MCF 10A (cell line): ENCODE data around the gene CD247. TPM values are rescaled to one million over a fixed set of nuclear protein-coding genes. Genes with fewer than 3 reads are reported as not detected.
A peak's percentile ranks its signal among the peaks of the same experiment; 100 is the strongest.

Experiments used
- BruUV-seq: library from RNA; stranded (reverse); fragments of 400-500 nt; replicated peaks from 2 replicates; lab custom pipeline; 2021; lab: Mats Ljungman, UMichigan
- CTCF ChIA-PET: fragments of 300-600 bp; sonication (Branson Sonifier 250); formaldehyde crosslinking; extraction: SDS; loops from one replicate; lab custom pipeline; 2021; ENCODE audit warnings: antibody characterized with exemption, inconsistent platforms; lab: Yijun Ruan, JAX
- POLR2A ChIA-PET: fragments of 300-600, 350-650 bp; sonication (Branson Sonifier 250); formaldehyde crosslinking; extraction: SDS; loops from one replicate; lab custom pipeline; 2020; ENCODE audit warnings: antibody characterized with exemption, inconsistent platforms; lab: Yijun Ruan, JAX
- DNase-seq: peaks from one replicate; pipeline ENCODE4 v3.0.0-alpha.2; 2018; ENCODE audit not compliant: unreplicated experiment
- H3K27ac Mint-ChIP-seq: one replicate; pipeline ENCODE4 v1.8.0; 2022; ENCODE audit warnings: mild to moderate bottlenecking, low read depth, mixed read lengths; ENCODE audit not compliant: unreplicated experiment
- H3K27me3 Mint-ChIP-seq: one replicate; pipeline ENCODE4 v1.8.0; 2022; ENCODE audit warnings: mixed read lengths; ENCODE audit not compliant: insufficient read depth, unreplicated experiment
- H3K36me3 Mint-ChIP-seq: one replicate; pipeline ENCODE4 v1.8.0; 2022; ENCODE audit warnings: mild to moderate bottlenecking, moderate library complexity, mixed read lengths; ENCODE audit not compliant: insufficient read depth, unreplicated experiment
- H3K4me1 Mint-ChIP-seq: one replicate; pipeline ENCODE4 v1.8.0; 2022; ENCODE audit warnings: mixed read lengths; ENCODE audit not compliant: insufficient read depth, unreplicated experiment
- H3K4me3 Mint-ChIP-seq: one replicate; pipeline ENCODE4 v1.8.0; 2022; ENCODE audit warnings: mild to moderate bottlenecking, moderate library complexity, mixed read lengths; ENCODE audit not compliant: unreplicated experiment
- H3K9me3 Mint-ChIP-seq: one replicate; pipeline ENCODE4 v1.8.0; 2022; ENCODE audit warnings: mixed read lengths; ENCODE audit not compliant: unreplicated experiment
- intact Hi-C: fragments of 100-400 bp; cut with micrococcal nuclease; formaldehyde crosslinking; loops from 2 replicates; pipeline ENCODE4 v1.14.1; 2022
- total RNA-seq: library from RNA; stranded (reverse); gene quantifications from 2 replicates; pipeline ENCODE4 v1.2.3, GENCODE V29; 2022
- TF ChIP-seq, protein P1 (sequence below): fragments of 200-600 bp; IDR thresholded peaks from one replicate; pipeline ENCODE4 v1.8.0; 2022; ENCODE audit warnings: antibody characterized with exemption, mild to moderate bottlenecking; ENCODE audit not compliant: unreplicated experiment

The CD247 gene
- total RNA-seq, 1 experiment from 2014 or later: not detected

DNA sequence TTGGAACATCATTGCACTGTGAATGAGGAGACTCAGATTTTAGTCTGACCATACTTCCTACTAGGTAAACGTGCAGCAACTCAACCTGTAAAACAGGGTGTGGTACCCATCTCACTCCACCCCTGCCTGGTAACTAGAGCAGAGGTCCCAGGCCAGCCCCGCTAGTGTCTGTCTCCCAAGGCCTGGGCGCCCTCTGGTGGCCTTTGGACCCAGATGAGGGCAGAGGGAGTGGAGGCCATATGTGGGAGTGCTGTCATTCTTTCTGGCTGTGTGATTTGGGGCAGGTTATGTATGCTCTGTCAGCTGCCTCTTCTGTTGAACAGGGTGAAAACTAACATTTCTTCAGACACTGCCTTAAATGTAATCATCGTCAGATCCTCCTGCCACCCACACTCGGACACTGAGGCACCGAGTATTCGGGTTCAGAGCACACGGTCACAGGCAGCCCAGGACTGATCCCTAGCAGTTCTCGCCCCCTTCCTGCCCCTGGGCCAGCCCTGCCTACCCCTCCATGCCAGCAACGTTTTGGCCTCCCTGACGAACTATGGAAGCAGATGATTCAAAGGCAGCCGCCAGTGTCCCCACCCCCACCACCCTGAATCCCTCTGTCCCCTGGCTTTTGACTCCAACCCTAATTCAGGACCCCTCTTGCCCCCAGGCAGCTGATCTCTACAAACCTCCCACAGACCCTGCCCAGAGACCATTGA lies 76.0 kb downstream of the CD247 start:
- Mint-ChIP-seq H3K27me3 (peaks cover 18% of the 10 kb centered on the region), H3K27ac (no peak overlapping the region), H3K4me1 (peaks cover 6% of the 10 kb centered on the region), H3K9me3 (no peaks in the 10 kb centered on the region), H3K4me3 (no peak overlapping the region), H3K36me3 (no peaks in the 10 kb centered on the region)
- peak; percentile 94 for DNase-seq
- ChIA-PET POLR2A (interaction anchor here (0.9 to 1.9 kb wide), 2 partner anchors 86 to 175 kb away, joined by 3 to 6 read pairs; no protein-coding TSS in a partner anchor), CTCF (interaction anchor here (0.5 to 8.6 kb wide), 53 partner anchors 8 to 583 kb away, joined by 3 to 232 read pairs (median 4); no protein-coding TSS in a partner anchor)
- intact Hi-C loops: loop anchor here (1.0 to 5.0 kb wide), 8 partner anchors 41 to 531 kb away; partner anchors contain the start of gene POU2F1
- TF ChIP-seq, protein P1, sequence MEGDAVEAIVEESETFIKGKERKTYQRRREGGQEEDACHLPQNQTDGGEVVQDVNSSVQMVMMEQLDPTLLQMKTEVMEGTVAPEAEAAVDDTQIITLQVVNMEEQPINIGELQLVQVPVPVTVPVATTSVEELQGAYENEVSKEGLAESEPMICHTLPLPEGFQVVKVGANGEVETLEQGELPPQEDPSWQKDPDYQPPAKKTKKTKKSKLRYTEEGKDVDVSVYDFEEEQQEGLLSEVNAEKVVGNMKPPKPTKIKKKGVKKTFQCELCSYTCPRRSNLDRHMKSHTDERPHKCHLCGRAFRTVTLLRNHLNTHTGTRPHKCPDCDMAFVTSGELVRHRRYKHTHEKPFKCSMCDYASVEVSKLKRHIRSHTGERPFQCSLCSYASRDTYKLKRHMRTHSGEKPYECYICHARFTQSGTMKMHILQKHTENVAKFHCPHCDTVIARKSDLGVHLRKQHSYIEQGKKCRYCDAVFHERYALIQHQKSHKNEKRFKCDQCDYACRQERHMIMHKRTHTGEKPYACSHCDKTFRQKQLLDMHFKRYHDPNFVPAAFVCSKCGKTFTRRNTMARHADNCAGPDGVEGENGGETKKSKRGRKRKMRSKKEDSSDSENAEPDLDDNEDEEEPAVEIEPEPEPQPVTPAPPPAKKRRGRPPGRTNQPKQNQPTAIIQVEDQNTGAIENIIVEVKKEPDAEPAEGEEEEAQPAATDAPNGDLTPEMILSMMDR: peak; percentile 98
- no TSS peak for BruUV-seq

DNA sequence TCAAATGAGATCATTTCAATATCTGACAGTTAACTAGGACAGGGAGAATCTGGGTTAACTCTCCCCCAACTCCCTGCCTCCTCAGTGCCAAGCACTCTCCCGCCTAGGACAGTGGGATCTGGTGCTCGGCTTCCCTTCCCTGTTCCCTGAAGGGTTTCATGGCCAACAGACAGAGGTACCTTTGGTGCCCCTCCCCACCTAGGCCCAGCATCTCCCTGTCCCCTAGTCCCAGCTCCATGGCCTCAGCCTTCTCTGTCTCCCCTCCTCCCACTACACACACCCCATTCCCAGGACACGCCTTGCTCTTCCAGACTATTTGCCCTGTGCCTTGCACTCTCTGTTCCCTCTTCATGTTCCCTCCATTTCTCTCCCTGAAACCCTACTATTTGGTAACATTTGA lies 77.1 kb downstream of the CD247 start:
- intact Hi-C loops: loop anchor here (5.0 kb wide), 2 partner anchors 116 to 309 kb away; no protein-coding TSS in a partner anchor
- peaks cover 6% of the 10 kb centered on the region for H3K4me1 Mint-ChIP-seq
- ChIA-PET CTCF (interaction anchor here (0.6 to 8.6 kb wide), 44 partner anchors 9 to 558 kb away, joined by 3 to 232 read pairs (median 4); no protein-coding TSS in a partner anchor), POLR2A (interaction anchor here (1.9 kb wide), 1 partner anchor 173 kb away, joined by 6 read pairs; no protein-coding TSS in a partner anchor)
- peaks cover 18% of the 10 kb centered on the region for H3K27me3 Mint-ChIP-seq
- H3K36me3 Mint-ChIP-seq: no peaks in the 10 kb centered on the region
- no peak for DNase-seq
- no peak overlapping the region for H3K4me3 Mint-ChIP-seq
- TF ChIP-seq, protein P1: no peak
- BruUV-seq: no TSS peak
- H3K27ac Mint-ChIP-seq: no peak overlapping the region
- no peaks in the 10 kb centered on the region for H3K9me3 Mint-ChIP-seq

DNA sequence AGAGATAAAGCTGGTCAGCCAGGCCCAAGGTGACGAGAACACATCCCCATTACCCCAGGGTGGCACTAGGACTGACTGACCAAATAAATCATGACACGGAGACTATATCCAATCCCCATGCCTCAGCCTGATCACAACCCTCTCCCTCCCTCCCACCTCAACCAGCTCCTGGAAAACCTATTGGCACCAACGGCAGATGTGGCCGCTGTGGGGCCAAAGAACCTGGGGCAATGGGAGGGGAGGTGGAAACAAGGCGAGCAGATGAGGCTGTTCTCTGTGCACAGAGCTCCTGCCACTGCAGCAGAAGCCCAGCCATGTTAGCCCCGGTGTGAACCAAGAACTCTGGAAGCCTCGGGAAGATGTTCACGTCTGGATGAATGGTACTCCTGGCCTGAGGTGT lies 77.6 kb downstream of the CD247 start:
- CTCF ChIA-PET: interaction anchor here (0.6 to 8.6 kb wide), 36 partner anchors 9 to 530 kb away, joined by 3 to 232 read pairs (median 4); no protein-coding TSS in a partner anchor
- H3K27ac Mint-ChIP-seq: no peak overlapping the region
- H3K9me3 Mint-ChIP-seq: no peaks in the 10 kb centered on the region
- H3K27me3 Mint-ChIP-seq: peaks cover 18% of the 10 kb centered on the region
- H3K4me1 Mint-ChIP-seq: peaks cover 6% of the 10 kb centered on the region
- no peaks in the 10 kb centered on the region for H3K36me3 Mint-ChIP-seq
- POLR2A ChIA-PET: interaction anchor here (0.6 kb wide), 1 partner anchor 172 kb away, joined by 3 read pairs; no protein-coding TSS in a partner anchor
- no peak overlapping the region for H3K4me3 Mint-ChIP-seq
- intact Hi-C loops: loop anchor here (5.0 kb wide), 2 partner anchors 117 to 308 kb away; no protein-coding TSS in a partner anchor
- DNase-seq: no peak
- no TSS peak for BruUV-seq
- TF ChIP-seq, protein P1: no peak

DNA sequence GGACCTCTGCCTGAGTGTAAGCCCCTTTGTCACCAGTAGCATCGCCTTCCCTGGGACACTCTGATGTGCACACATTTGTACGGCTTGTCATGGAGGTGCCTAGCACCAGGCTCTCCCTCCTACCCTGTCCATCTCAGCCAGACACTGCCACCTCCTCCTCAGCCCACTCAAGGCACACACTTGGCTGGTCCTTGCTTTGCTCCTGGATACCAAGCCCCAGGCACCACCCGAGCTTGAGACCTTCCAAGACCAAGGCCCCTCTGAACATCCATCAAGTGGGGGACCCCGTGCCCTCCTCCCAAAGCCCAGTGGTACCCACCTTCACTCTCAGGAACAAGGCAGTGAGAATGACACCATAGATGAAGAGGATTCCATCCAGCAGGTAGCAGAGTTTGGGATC lies 78.0 kb downstream of the CD247 start:
- intact Hi-C loops: loop anchor here (5.0 kb wide), 2 partner anchors 117 to 308 kb away; no protein-coding TSS in a partner anchor

More for the DNA sequence above, 78.0 kb downstream of the CD247 start:
- no peak for DNase-seq
- CTCF ChIA-PET: interaction anchor here (0.6 to 8.6 kb wide), 24 partner anchors 10 to 381 kb away, joined by 3 to 232 read pairs (median 8); no protein-coding TSS in a partner anchor
- POLR2A ChIA-PET: interaction anchor here (0.6 kb wide), 1 partner anchor 172 kb away, joined by 3 read pairs; no protein-coding TSS in a partner anchor
- peaks cover 18% of the 10 kb centered on the region for H3K27me3 Mint-ChIP-seq
- H3K4me1 Mint-ChIP-seq: peaks cover 6% of the 10 kb centered on the region
- no peaks in the 10 kb centered on the region for H3K9me3 Mint-ChIP-seq
- TF ChIP-seq, protein P1: no peak
- H3K27ac Mint-ChIP-seq: no peak overlapping the region
- no TSS peak for BruUV-seq
- no peaks in the 10 kb centered on the region for H3K36me3 Mint-ChIP-seq
- no peak overlapping the region for H3K4me3 Mint-ChIP-seq
